GM12878 (cell line): ENCODE measurements around the gene IGF2BP2. TPM values are rescaled to one million over a fixed set of nuclear protein-coding genes. Genes with fewer than 3 reads are reported as not detected.

Source experiments
- ATAC-seq: fragments of 200-7000 bp; cut with Tn5 transposase; 3 replicates; pipeline ENCODE4 v1.9.1; 2020; ENCODE audit warnings: mild to moderate bottlenecking, moderate library complexity
- BruUV-seq: library from RNA; stranded (reverse); fragments of 400-500 nt; replicated peaks from 2 replicates; lab custom pipeline; 2021; lab: Mats Ljungman, UMichigan
- CTCF ChIA-PET: fragments of 300-600 bp; sonication (Branson Sonifier 250); formaldehyde crosslinking; extraction: SDS; loops from one replicate; lab custom pipeline; 2021; ENCODE audit warnings: inconsistent platforms; lab: Yijun Ruan, JAX
- POLR2A ChIA-PET: fragments of 350-600 bp; formaldehyde crosslinking; extraction: SDS; loops from one replicate; lab custom pipeline; 2021; ENCODE audit warnings: inconsistent platforms; lab: Charles Lee
- RAD21 ChIA-PET: fragments of 300-600 bp; sonication (Branson Sonifier 250); formaldehyde crosslinking; loops from one replicate; lab custom pipeline; 2023; ENCODE audit warnings: antibody characterized with exemption; ENCODE audit not compliant: unreplicated experiment; lab: Charles Lee
- SMC1A ChIA-PET: fragments of 300-600 bp; sonication (Branson Sonifier 250); formaldehyde crosslinking; loops from one replicate; lab custom pipeline; 2023; ENCODE audit not compliant: unreplicated experiment, uncharacterized antibody; lab: Charles Lee
- DNase-seq: peaks from one replicate; pipeline ENCODE4 v3.0.0-alpha.2; 2011; ENCODE audit warnings: low read depth, low spot score
- FAIRE-seq: peaks from 3 replicates; lab custom pipeline; 2011; peaks lifted over from hg19 to GRCh38; lab: Jason Lieb, UNC
- H2AFZ ChIP-seq: 2 replicates; pipeline ENCODE4 v1.6.0; 2011; ENCODE audit warnings: low read depth, low read length, control low read depth; ENCODE audit not compliant: control insufficient read depth
- H3K27ac ChIP-seq: 2 replicates; pipeline ENCODE4 v1.5.1; 2011; ENCODE audit warnings: control low read depth; ENCODE audit not compliant: control insufficient read depth, insufficient read depth
- H3K27me3 ChIP-seq, 2 experiments: replicated peaks in 1 of 2; 2 replicates each; pipeline versions ENCODE4 v1.6.0 to v1.6.1; 2011; ENCODE audit warnings: low read length in 1 of 2; ENCODE audit not compliant: control insufficient read depth in 2 of 2, insufficient read depth in 2 of 2
- H3K36me3 ChIP-seq, 2 experiments: 2 replicates each; pipeline ENCODE4 v1.5.1; 2011; ENCODE audit warnings: low read length in 1 of 2; ENCODE audit not compliant: control insufficient read depth in 2 of 2, insufficient read depth in 2 of 2
- H3K4me1 ChIP-seq: 2 replicates; pipeline ENCODE4 v1.6.1; 2011; ENCODE audit warnings: mild to moderate bottlenecking, low read length, moderate library complexity, mixed read lengths; ENCODE audit not compliant: control insufficient read depth, insufficient read depth
- H3K4me2 ChIP-seq: 2 replicates; pipeline ENCODE4 v1.6.0; 2011; ENCODE audit warnings: control low read depth; ENCODE audit not compliant: control insufficient read depth, insufficient read depth
- H3K4me3 ChIP-seq: fragments of 200-600 bp; sonication (generic); 2 replicates; pipeline ENCODE4 v1.5.1; 2016
- H3K79me2 ChIP-seq: 2 replicates; pipeline ENCODE4 v1.6.0; 2011; ENCODE audit warnings: low read length; ENCODE audit not compliant: control insufficient read depth, insufficient read depth
- H3K9ac ChIP-seq: 2 replicates; pipeline ENCODE4 v1.8.0; 2011; ENCODE audit warnings: low read length, control low read depth, mixed read lengths; ENCODE audit not compliant: control insufficient read depth, insufficient read depth
- H3K9me3 ChIP-seq: replicated peaks from 3 replicates; pipeline ENCODE4 v1.5.1; 2011; ENCODE audit warnings: mild to moderate bottlenecking, low read length; ENCODE audit not compliant: control insufficient read depth, insufficient read depth
- H4K20me1 ChIP-seq: 2 replicates; pipeline ENCODE4 v1.6.0; 2011; ENCODE audit not compliant: control insufficient read depth, insufficient read depth
- ATF7 ChIP-seq: fragments of 450-650 bp; IDR thresholded peaks from 2 replicates; pipeline ENCODE4 v1.6.1; 2016; ENCODE audit warnings: low read depth, mild to moderate bottlenecking
- BMI1 ChIP-seq: fragments of 450-650 bp; IDR thresholded peaks from 2 replicates; pipeline ENCODE4 v1.6.1; 2016; ENCODE audit warnings: mild to moderate bottlenecking, moderate library complexity, borderline replicate concordance
- CEBPB ChIP-seq, 2 experiments: fragments of 150-350 bp in 1 of 2; IDR thresholded peaks; 2 replicates each; pipeline ENCODE4 v1.6.1; 2012 to 2014; ENCODE audit warnings: low read depth in 2 of 2, low read length in 2 of 2, borderline replicate concordance in 1 of 2, inconsistent platforms in 1 of 2
- E2F4 ChIP-seq: IDR thresholded peaks from 2 replicates; pipeline ENCODE4 v1.6.1; 2012; ENCODE audit warnings: low read depth, low read length, improper control_type of control experiment
- ELK1 ChIP-seq: IDR thresholded peaks from 2 replicates; pipeline ENCODE4 v1.6.1; 2012; ENCODE audit warnings: low read depth, low read length, improper control_type of control experiment
- EZH2 ChIP-seq: IDR thresholded peaks from 2 replicates; pipeline ENCODE4 v1.6.1; 2012; ENCODE audit warnings: low read depth, mild to moderate bottlenecking, control low read depth, inconsistent platforms, low read length, borderline replicate concordance; ENCODE audit not compliant: control insufficient read depth
- HDAC2 ChIP-seq: fragments of 200-600 bp; sonication (generic); IDR thresholded peaks from 2 replicates; pipeline ENCODE4 v1.6.1; 2017
- HDGF ChIP-seq: fragments of 450-650 bp; IDR thresholded peaks from 2 replicates; pipeline ENCODE4 v1.6.1; 2016; ENCODE audit warnings: antibody characterized with exemption
- JUND ChIP-seq: IDR thresholded peaks from 2 replicates; pipeline ENCODE4 v1.6.1; 2012; ENCODE audit warnings: low read depth, mild to moderate bottlenecking, low read length, improper control_type of control experiment, moderate library complexity
- NR2C1 ChIP-seq: fragments of 450-650 bp; IDR thresholded peaks from 2 replicates; pipeline ENCODE4 v1.6.1; 2017; ENCODE audit warnings: antibody characterized with exemption, mild to moderate bottlenecking, moderate library complexity
- PAX5 ChIP-seq: IDR thresholded peaks from 2 replicates; pipeline ENCODE4 v1.6.1; 2011; ENCODE audit warnings: low read depth, low read length, borderline replicate concordance
- REST ChIP-seq: IDR thresholded peaks from 2 replicates; pipeline ENCODE4 v1.6.1; 2012; ENCODE audit warnings: mild to moderate bottlenecking, low read depth, low read length
- USF1 ChIP-seq: IDR thresholded peaks from 2 replicates; pipeline ENCODE4 v1.6.1; 2011; ENCODE audit warnings: borderline replicate concordance, low read depth, mild to moderate bottlenecking, moderate library complexity, mixed read lengths, low read length; ENCODE audit not compliant: insufficient read depth; ENCODE audit errors: extremely low read length
- USF2 ChIP-seq: IDR thresholded peaks from 2 replicates; pipeline ENCODE4 v1.6.1; 2011; ENCODE audit warnings: low read depth, low read length, improper control_type of control experiment, borderline replicate concordance
- WGBS: methylation state at CpG from one replicate; pipeline ENCODE4 v1.1.6; 2016; ENCODE audit warnings: low lambda C conversion rate; ENCODE audit not compliant: insufficient replicate concordance, insufficient coverage; ENCODE audit errors: missing lambda C conversion rate; 5-methylcytosine and 5-hydroxymethylcytosine counted together
- in situ Hi-C: fragments of 300-500 bp; cut with MboI; formaldehyde crosslinking; loops from 9 replicates; pipeline ENCODE4 v1.14.3; 2018; ENCODE audit warnings: mixed read lengths
- intact Hi-C: fragments of 100-400 bp; cut with micrococcal nuclease; formaldehyde crosslinking; loops from one replicate; pipeline ENCODE4 v1.14.2; 2022; ENCODE audit not compliant: unreplicated experiment
- polyA plus RNA-seq, 11 experiments: library from polyadenylated mRNA; depleted of rRNA in 4 of 11; unstranded in 6 of 11; stranded (reverse) in 5 of 11; fragments of >200 nt; fragmentation: Nextera tagmentation in 4 of 11; fragmentation: Illumina TruSeq in 1 of 11; extraction: Ambion mirVana in 4 of 11; extraction: Trizol in 1 of 11; gene quantifications; 1 replicate in 1 of 11; 2 replicates in 10 of 11; pipeline versions ENCODE4 v1.2.1 to v1.2.3, GENCODE V29; 2011 to 2016; ENCODE audit warnings: inconsistent platforms in 2 of 11, missing spikeins in 2 of 11, low read depth in 1 of 11
- total RNA-seq, 4 experiments: library from RNA; depleted of rRNA in 3 of 4; stranded (reverse); fragments of >200 nt in 3 of 4; fragmentation: Illumina TruSeq in 1 of 4; extraction: Trizol in 1 of 4; gene quantifications; 2 replicates each; pipeline versions ENCODE4 v1.2.1 to v1.2.3, GENCODE V29; 2013 to 2021

Gene IGF2BP2
- total and polyA plus RNA-seq, 10 of the 15 experiments (the other 5 are each of a cell fraction or from before 2014, with no cell fraction given), result 0.25 to 0.72 TPM; not detected in 8

- TF ChIP-seq CEBPB (IDR thresholded peaks at IDR 0.05; ENCODE audit: borderline replicate concordance in 1 of 2, low read depth in 2 of 2, low read length in 2 of 2), result no peak
- no peak for TF ChIP-seq JUND
- TF ChIP-seq USF1, result no peak
- no peak for TF ChIP-seq HDGF
- TF ChIP-seq PAX5, result no peak
Observed at GRCh38 chr3:185713015-185713414, 111.8 kb downstream of the IGF2BP2 start (continued).

GRCh38 chr3:185712337-185712736 is 112.5 kb downstream of the IGF2BP2 start:
- no peak overlapping the region for H3K27ac ChIP-seq
- no peaks in the 10 kb centered on the region for H3K79me2 ChIP-seq
- in situ Hi-C loops (no loop called here), intact Hi-C loops (no loop called here)
- no peak overlapping the region for H3K4me2 ChIP-seq
- CTCF ChIA-PET, result interaction anchor here (1.2 kb wide), 1 partner anchor 23 kb away, joined by 3 read pairs; no protein-coding TSS in a partner anchor
- RAD21 ChIA-PET, result interaction anchor here (0.6 kb wide), 1 partner anchor 111 kb away, joined by 3 read pairs; no protein-coding TSS in a partner anchor
- SMC1A ChIA-PET, result no interaction called here
- H2AFZ ChIP-seq, result no peak overlapping the region
- ATAC-seq, result no peak
- POLR2A ChIA-PET, result no interaction called here
- H4K20me1 ChIP-seq, result no peaks in the 10 kb centered on the region
- H3K9me3 ChIP-seq, result no peaks in the 10 kb centered on the region; the same call in 2 of the 3 replicates
- FAIRE-seq, result no peak
- no peak overlapping the region for H3K4me3 ChIP-seq
- H3K4me1 ChIP-seq, result no peaks in the 10 kb centered on the region
- H3K9ac ChIP-seq, result no peak overlapping the region
- DNase-seq, result no peak
- BruUV-seq, result no TSS peak
- peaks cover 0 to 9% of the 10 kb centered on the region in 2 experiments; a peak in 1 of 4 replicates for H3K27me3 ChIP-seq
- H3K36me3 ChIP-seq, result no peaks in the 10 kb centered on the region
- 38% methylated on average over 3 of the region's 3 CpGs for WGBS
- no peak for TF ChIP-seq EZH2
- no peak for TF ChIP-seq USF2
- TF ChIP-seq REST, result no peak
- TF ChIP-seq ATF7, result no peak
- TF ChIP-seq ELK1, result no peak
- no peak for TF ChIP-seq NR2C1
- TF ChIP-seq E2F4, result no peak
- no peak for TF ChIP-seq HDAC2
- no peak for TF ChIP-seq BMI1
